ENCODE measurements around the gene MGAT3. TPM values are rescaled to one million over a fixed set of nuclear protein-coding genes. Genes with fewer than 3 reads are reported as not detected.

MGAT3 gene
- total and polyA plus RNA-seq, 9 of the 15 experiments (the other 6 are each of a cell fraction or from before 2014, with no cell fraction given): 0.10 to 11.5 (median 4.6) TPM

- TF ChIP-seq ATF2 (CRISPR knock-in tag; IDR thresholded peaks at IDR 0.05) (no peak), SMAD1 (IDR thresholded peaks at IDR 0.05; ENCODE audit: low read depth, low read length, partially characterized antibody) (no peak), ZBTB33 (CRISPR knock-in tag; IDR thresholded peaks at IDR 0.05) (no peak), BRF1 (IDR thresholded peaks at IDR 0.05; ENCODE audit: borderline replicate concordance, extremely low read depth, insufficient read length) (no peak), RAD21 (CRISPR knock-in tag; conservative IDR thresholded peaks at IDR 0.05 in 1 of 2, IDR thresholded peaks at IDR 0.05 in 1 of 2) (peak; percentile 32 to 52; a peak in 3 of 4 replicates), ARID1B (IDR thresholded peaks at IDR 0.05) (no peak), ZNF696 (CRISPR knock-in tag; conservative IDR thresholded peaks at IDR 0.05) (no peak), MXD1 (CRISPR knock-in tag; IDR thresholded peaks at IDR 0.05; ENCODE audit: borderline replicate concordance, poor library complexity, severe bottlenecking) (no peak), L3MBTL2 (IDR thresholded peaks at IDR 0.05) (no peak), THAP12 (CRISPR knock-in tag; IDR thresholded peaks at IDR 0.05) (no peak), ZNF436 (CRISPR knock-in tag; IDR thresholded peaks at IDR 0.05) (no peak), CTCF (IDR thresholded peaks at IDR 0.05 in 2 of 3, conservative IDR thresholded peaks at IDR 0.05 in 1 of 3; ENCODE audit: insufficient read depth in 2 of 3, low read depth in 1 of 3, low read length in 3 of 3) (peak; percentile 47 to 74 (median 69); a peak in 5 of 6 replicates), BRCA1 (IDR thresholded peaks at IDR 0.05) (no peak), BRCA1 (CRISPR knock-in tag; IDR thresholded peaks at IDR 0.05) (no peak), GTF2F1 (IDR thresholded peaks at IDR 0.05; ENCODE audit: low read depth, low read length) (no peak), GTF2B (IDR thresholded peaks at IDR 0.05; ENCODE audit: extremely low read depth, insufficient read length) (no peak), FOS (IDR thresholded peaks at IDR 0.05; ENCODE audit: extremely low read depth, insufficient read length) (no peak)
Observed at GRCh38 chr22:39514373-39514973, 57.7 kb downstream of the MGAT3 start (continued).
